AG08396 (cell line): ENCODE measurements around the gene DOCK1.

Source experiments
- DNase-seq: peaks from one replicate; pipeline ENCODE4 v3.0.0; 2012; ENCODE audit warnings: low spot score, mixed read lengths

Gene DOCK1

GRCh38 chr10:127142856-127143255, 237.6 kb downstream of the DOCK1 start:
- DNase-seq = no peak

GRCh38 chr10:127145173-127145572, 239.9 kb downstream of the DOCK1 start:
- peak; percentile 68 for DNase-seq

GRCh38 chr10:127146661-127147060, 241.4 kb downstream of the DOCK1 start:
- DNase-seq = no peak

GRCh38 chr10:127148066-127148932, 243.1 kb downstream of the DOCK1 start:
- peak; percentile 41 for DNase-seq

- peak; percentile 62 for DNase-seq
These were observed 243.6 kb downstream of the DOCK1 start for GRCh38 chr10:127148933-127149220.

GRCh38 chr10:127149501-127150081, 244.4 kb downstream of the DOCK1 start:
- no peak for DNase-seq

- DNase-seq = peak; percentile 34
These were observed 244.9 kb downstream of the DOCK1 start for GRCh38 chr10:127150136-127150535.

- DNase-seq = no peak
These were observed 246.3 kb downstream of the DOCK1 start for GRCh38 chr10:127151541-127151940.

GRCh38 chr10:127151981-127152699, 246.9 kb downstream of the DOCK1 start:
- DNase-seq = no peak

- peak; percentile 43 for DNase-seq
These were observed 248.0 kb downstream of the DOCK1 start for GRCh38 chr10:127153181-127153580.

- DNase-seq = peak; percentile 25
These were observed 249.8 kb downstream of the DOCK1 start for GRCh38 chr10:127154831-127155620.

GRCh38 chr10:127157089-127157488, 251.9 kb downstream of the DOCK1 start:
- no peak for DNase-seq

- DNase-seq = peak; percentile 27
These were observed 252.4 kb downstream of the DOCK1 start for GRCh38 chr10:127157506-127158200.

GRCh38 chr10:127158662-127159061, 253.4 kb downstream of the DOCK1 start:
- no peak for DNase-seq

- DNase-seq = no peak
These were observed 254.5 kb downstream of the DOCK1 start for GRCh38 chr10:127159648-127160245.

GRCh38 chr10:127161482-127161881, 256.3 kb downstream of the DOCK1 start:
- no peak for DNase-seq

- DNase-seq = no peak
These were observed 257.6 kb downstream of the DOCK1 start for GRCh38 chr10:127162841-127163240.

- DNase-seq = no peak
These were observed 263.0 kb downstream of the DOCK1 start for GRCh38 chr10:127168261-127168660.

- DNase-seq = no peak
These were observed 269.6 kb downstream of the DOCK1 start for GRCh38 chr10:127174866-127175265.

GRCh38 chr10:127175357-127176110, 270.3 kb downstream of the DOCK1 start:
- no peak for DNase-seq
